MM.1S (cell line): ENCODE measurements around the gene PRSS2.

Experiments
- EZH2 ChIP-seq: fragments of 300-600 bp; sonication (generic); optimal IDR thresholded peaks from 2 replicates; pipeline ENCODE3; 2017; ENCODE audit warnings: low read depth, mild to moderate bottlenecking, antibody characterized with exemption, low read length, mixed read lengths
- EZH2phosphoT487 ChIP-seq: fragments of 300-600 bp; sonication (generic); IDR thresholded peaks from 2 replicates; pipeline ENCODE4 v1.6.1; 2018; ENCODE audit warnings: antibody characterized with exemption, low read length
- TF ChIP-seq, protein P1 (sequence below): fragments of 300-600 bp; sonication (generic); IDR thresholded peaks from 2 replicates; pipeline ENCODE4 v1.5.1; 2016; ENCODE audit warnings: antibody characterized with exemption, low read length, mixed read lengths

DNA sequence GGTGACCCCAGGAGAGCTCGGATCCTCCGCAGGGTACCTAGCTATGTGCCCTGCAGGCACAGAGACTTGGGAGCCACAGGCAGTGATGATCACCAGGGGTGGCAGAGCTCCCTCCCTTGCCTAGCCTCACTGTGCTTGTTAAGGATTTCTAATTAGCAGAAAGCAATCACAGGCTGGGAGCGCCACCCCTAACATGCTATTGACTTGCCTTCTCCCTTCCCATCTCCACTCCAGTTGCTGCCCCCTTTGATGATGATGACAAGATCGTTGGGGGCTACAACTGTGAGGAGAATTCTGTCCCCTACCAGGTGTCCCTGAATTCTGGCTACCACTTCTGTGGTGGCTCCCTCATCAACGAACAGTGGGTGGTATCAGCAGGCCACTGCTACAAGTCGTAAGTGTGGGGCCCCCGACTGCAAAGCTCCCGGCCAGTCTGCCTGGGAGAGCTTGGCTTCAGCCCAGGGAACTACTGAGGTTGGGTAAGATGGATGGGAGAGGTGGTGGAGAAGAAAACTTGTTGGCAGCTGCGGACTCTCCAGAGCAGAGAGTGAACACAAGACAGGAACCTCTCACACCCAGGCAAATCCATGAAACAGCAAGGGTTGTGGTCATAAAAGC, 20.3 kb upstream of the PRSS2 start:
- TF ChIP-seq, protein P1, sequence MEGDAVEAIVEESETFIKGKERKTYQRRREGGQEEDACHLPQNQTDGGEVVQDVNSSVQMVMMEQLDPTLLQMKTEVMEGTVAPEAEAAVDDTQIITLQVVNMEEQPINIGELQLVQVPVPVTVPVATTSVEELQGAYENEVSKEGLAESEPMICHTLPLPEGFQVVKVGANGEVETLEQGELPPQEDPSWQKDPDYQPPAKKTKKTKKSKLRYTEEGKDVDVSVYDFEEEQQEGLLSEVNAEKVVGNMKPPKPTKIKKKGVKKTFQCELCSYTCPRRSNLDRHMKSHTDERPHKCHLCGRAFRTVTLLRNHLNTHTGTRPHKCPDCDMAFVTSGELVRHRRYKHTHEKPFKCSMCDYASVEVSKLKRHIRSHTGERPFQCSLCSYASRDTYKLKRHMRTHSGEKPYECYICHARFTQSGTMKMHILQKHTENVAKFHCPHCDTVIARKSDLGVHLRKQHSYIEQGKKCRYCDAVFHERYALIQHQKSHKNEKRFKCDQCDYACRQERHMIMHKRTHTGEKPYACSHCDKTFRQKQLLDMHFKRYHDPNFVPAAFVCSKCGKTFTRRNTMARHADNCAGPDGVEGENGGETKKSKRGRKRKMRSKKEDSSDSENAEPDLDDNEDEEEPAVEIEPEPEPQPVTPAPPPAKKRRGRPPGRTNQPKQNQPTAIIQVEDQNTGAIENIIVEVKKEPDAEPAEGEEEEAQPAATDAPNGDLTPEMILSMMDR, result no peak
- TF ChIP-seq EZH2 (no peak), EZH2phosphoT487 (no peak)
